ENCODE measurements around the gene PPIE.

- TF ChIP-seq CTCF (IDR thresholded peaks at IDR 0.05): no peak
- TF ChIP-seq POLR2A (IDR thresholded peaks at IDR 0.05): no peak
These were observed 42.2 kb upstream of the PPIE start for GRCh38 chr1:39696448-39696847.

All from prostate gland (tissue), 2 donors.